Tongue (tissue), 2 donors: ENCODE results near the gene FLT3LG. TPM values are rescaled to one million over a fixed set of nuclear protein-coding genes. Genes with fewer than 3 reads are reported as not detected.

ENCODE experiments used
- DNase-seq: peaks from one replicate; pipeline ENCODE4 v3.0.0-alpha.2; 2015
- total RNA-seq: library from RNA; depleted of rRNA; stranded (reverse); fragments of >200 nt; gene quantifications from one replicate; pipeline ENCODE4 v1.2.3, GENCODE V29; 2014

Gene FLT3LG
- 2.5 TPM for total RNA-seq

DNA sequence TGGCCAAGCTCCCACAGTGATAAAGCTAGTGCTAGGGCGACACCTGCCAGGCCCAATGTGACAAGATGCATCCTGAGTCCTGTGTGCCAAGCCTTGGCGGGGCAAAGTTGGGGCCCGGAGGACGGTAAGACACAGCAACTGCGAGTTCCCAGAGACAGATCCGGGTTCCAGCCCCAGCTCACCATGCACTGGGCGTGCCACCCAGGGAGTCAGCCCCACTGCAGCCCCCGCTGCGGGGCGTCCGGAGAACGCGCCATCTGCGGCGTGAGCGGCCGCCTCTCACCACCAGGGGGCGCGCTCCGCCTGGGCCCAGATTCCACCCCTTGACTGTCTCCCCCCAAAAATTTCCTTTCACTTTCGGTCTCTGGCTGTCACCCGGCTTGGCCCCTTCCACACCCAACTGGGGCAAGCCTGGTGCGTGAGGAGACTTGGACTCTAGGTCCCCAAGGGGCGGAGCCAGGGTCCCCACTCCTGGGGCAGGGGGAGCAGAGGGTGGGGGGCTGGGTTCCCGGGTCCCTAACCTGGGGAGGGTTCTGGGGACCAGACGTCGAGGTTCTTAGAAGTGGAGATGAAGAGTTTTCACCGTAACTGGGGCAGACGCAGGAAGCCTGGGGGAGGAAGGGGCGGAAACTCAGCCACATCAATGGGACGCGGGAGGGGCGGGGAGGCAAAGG lies at the start of gene FLT3LG:
FLT3LG (plus strand) TSS at position 348 of the 674 bp plus-strand sequence. CDS start 425 bp downstream, outside the sequence.
- peak; percentile 81 for DNase-seq

DNA sequence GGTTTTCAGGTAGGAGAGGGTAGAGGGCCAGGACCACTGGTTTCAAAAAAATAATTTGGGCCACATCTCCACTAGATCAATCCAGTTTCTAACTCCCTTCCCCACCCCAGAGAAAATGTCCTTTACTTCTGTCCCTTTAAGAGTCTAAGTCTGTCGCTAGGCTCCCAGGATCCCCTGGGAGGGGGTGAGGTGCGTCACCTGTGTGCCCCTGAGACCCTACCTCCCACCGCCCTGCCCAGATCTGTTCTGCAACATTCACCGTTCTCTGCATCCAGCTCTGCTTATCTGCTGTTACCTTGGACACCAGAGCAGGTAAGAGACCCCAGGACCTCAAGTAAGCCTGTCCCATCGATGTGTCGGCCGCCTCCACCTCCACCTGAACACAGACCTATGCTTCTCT lies 48.8 kb upstream of the FLT3LG start, which contains the start of gene GFY:
GFY (plus strand) TSS at position 211 of the 400 bp plus-strand sequence. CDS start 1,043 bp downstream, outside the sequence.
- no peak for DNase-seq

GRCh38 chr19:49425922-49426592 lies 48.0 kb upstream of the FLT3LG start:
- DNase-seq, result no peak

DNA sequence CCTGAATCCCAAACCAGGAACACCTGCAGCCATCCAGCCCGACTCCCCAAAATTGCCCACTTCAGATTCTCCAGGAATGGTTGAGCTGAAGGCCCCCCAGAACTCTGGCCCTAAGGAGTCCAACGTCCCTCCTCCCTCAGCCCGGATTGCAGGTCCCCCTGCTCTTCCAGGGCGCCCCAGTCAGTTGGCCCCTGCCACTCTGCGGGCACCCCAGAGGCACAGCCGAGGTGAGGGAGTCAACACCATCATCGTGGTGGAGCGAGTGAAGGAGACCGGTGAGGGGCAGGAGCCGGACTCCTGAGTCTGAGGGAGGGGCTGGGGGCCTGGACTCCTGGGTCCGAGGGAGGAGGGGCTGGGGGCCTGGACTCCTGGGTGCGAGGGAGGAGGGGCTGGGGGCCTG lies 46.7 kb upstream of the FLT3LG start:
- DNase-seq, result no peak

DNA sequence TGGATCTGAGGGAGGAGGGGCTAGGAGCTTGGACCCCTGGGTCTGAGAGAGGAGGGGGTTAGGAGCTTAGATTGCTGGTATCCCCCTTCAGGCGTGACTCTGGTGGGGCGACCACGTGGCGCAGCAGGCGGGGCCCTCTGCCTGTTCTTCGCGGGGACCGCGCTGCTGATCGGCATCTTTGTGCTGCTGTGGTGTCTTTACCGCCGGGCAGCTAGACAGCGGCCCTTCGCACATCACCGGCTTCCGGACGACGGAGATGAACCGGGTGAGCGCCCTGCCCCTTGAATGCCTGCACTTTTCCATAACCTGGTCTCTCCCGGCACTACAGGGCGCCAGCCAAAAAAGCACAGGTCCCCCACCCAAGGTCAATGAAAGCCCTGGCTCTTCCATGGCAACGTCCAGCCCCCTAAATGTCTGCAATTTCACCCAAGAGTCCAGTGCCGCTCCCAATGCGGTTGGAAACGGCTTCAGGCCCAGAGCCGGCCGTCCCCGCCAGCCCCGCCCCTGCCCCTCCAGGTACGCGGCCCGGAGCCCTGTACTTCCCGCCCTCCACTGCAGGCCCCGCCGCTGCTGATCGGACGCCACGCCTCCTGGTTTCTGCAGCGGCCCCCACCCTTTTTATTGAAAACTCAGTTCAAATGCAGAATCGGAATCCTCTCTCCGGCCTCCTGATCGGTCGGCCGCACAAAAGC lies 46.0 kb upstream of the FLT3LG start:
- DNase-seq, result no peak

- no peak for DNase-seq
These were observed 45.2 kb upstream of the FLT3LG start for GRCh38 chr19:49428547-49429451.

GRCh38 chr19:49430172-49430677 lies 43.8 kb upstream of the FLT3LG start:
- no peak for DNase-seq

- no peak for DNase-seq
These were observed 43.2 kb upstream of the FLT3LG start for GRCh38 chr19:49430678-49431329.

- DNase-seq, result no peak
These were observed 42.7 kb upstream of the FLT3LG start for GRCh38 chr19:49431330-49431749.

GRCh38 chr19:49432141-49433073 lies 41.6 kb upstream of the FLT3LG start:
- no peak for DNase-seq

DNA sequence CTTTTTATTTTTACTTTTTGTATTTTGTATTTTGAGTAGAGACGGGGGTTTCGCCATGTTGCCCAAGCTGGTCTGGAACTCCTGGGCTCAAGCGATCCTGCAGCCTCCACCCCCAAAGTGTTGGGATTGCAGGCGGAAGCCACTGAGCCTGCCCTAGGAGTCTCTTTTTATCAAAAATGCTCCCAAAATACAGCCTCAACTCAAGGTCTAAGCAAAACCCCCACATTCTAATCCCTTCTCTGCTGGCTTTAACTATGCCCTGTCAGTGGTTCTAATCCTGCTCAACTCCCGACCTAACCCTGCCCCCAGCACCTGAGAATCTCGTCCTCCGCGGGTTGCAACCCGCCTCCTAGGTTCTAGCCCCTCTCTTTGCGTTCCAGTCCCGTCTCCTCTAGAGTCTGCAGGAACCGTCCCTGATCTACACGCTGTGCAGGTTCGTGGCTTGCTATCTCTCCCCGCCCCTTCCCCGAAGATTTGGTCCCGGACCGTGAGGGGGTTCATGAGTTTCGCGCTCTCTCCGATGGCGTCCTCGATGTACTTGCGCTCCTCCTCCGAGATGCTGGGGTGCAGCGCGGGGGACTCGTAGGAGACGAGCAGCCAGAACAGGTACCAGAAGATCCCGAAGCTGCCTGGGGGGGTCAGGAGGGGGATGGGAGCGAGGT lies 40.6 kb upstream of the FLT3LG start:
- DNase-seq, result no peak

- no peak for DNase-seq
These were observed 39.0 kb upstream of the FLT3LG start for GRCh38 chr19:49434907-49435583.

DNA sequence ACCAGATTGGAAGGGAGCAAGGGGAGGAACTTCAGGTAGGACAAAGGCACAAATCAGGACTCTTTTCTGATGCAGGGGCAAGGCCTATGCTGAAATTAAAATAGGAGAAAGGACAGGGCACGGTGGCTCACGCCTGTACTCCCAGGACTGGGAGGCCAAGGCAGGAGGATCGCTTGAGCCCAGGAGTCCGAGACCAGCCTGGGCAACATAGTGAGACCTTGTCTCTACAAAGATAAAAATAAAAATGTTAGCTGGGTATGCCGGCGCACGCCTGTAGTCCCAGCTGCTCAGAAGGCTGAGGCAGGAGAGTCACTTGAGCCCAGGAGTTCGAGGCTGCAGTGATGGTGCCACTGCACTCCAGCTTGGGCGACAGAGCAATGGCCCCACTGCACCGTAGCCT lies 38.3 kb upstream of the FLT3LG start:
- no peak for DNase-seq

DNA sequence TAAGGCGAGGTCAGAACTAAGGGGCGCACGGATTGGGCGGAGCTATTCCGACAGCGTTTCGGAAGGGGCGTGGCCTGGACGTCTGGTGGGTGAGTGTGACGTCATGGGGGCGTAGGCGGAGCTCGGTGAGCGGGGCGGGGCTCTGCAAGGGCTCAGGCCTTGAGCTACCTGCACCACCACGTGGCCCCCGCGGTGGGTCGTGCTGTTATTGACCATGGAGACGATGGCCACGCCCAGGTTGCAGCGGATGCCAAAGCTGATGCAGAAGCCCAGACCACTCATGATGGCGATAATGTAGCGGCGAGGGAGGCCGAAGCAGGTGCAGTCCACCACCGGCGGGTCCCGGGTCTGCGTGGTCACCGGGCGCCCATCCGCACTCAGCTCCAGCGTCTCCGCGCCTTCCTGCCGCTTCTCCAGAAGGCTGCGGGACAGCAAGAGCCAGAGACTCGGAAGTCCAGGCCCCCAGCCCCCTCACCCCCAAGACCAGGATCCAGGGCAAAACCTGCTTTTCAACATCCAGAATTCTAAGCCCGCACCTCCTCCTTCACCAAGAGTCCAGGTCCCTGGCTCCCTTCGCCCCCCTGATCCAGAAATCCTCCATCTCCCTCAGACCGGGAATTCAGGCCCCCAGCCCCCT lies 37.5 kb upstream of the FLT3LG start:
- peak; percentile 34 for DNase-seq

GRCh38 chr19:49437231-49437630 lies 36.8 kb upstream of the FLT3LG start:
- no peak for DNase-seq

- no peak for DNase-seq
These were observed 35.8 kb upstream of the FLT3LG start for GRCh38 chr19:49438261-49438660.

DNA sequence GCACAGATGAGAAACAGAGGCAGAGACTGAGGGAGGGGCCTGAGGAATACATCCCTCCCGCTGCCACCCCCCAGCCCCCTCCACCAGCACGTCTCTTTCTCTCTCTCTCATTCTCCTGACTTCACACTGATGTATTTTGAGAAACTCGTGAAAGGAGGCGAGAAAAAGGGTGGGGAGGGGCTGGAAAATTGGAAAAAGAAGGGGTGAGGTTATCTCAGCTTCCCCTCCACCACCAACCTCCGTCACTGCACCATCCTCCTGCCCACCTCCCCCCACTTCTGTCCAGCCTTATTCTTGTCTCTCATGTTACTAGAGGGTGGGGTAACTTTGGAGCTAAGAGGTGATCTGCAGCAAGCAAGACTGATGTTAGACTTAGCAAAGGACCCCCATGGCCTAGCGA lies 34.2 kb upstream of the FLT3LG start:
- no peak for DNase-seq

GRCh38 chr19:49440439-49441209 lies 33.4 kb upstream of the FLT3LG start:
- DNase-seq, result no peak
